HG02885 (cell line): Measurements from ENCODE around the gene GLI3.
A peak's percentile ranks its signal among the peaks of the same experiment; 100 is the strongest.

Experiments
- ATAC-seq: cut with Tn5 transposase; IDR thresholded peaks from one replicate; pipeline ENCODE4 v1.9.1; 2021; ENCODE audit warnings: mild to moderate bottlenecking; ENCODE audit not compliant: unreplicated experiment, poor library complexity

Gene GLI3

GRCh38 chr7:41955893-41956675, 280.9 kb downstream of the GLI3 start:
- ATAC-seq: no peak

GRCh38 chr7:41955451-41955850, 281.6 kb downstream of the GLI3 start:
- no peak for ATAC-seq

- ATAC-seq: no peak
Measured at GRCh38 chr7:41954976-41955375, 282.0 kb downstream of the GLI3 start.

GRCh38 chr7:41948503-41948902, 288.5 kb downstream of the GLI3 start:
- ATAC-seq: no peak

GRCh38 chr7:41943094-41943577, 293.9 kb downstream of the GLI3 start:
- peak; percentile 93 for ATAC-seq

GRCh38 chr7:41942468-41943093, 294.4 kb downstream of the GLI3 start:
- ATAC-seq: peak; percentile 5

- peak; percentile 79 for ATAC-seq
Measured at GRCh38 chr7:41940760-41941343, 296.2 kb downstream of the GLI3 start.

- no peak for ATAC-seq
Measured at GRCh38 chr7:41938371-41938770, 298.6 kb downstream of the GLI3 start.

- ATAC-seq: no peak
Measured at GRCh38 chr7:41933427-41933826, 303.6 kb downstream of the GLI3 start.

- ATAC-seq: no peak
Measured at GRCh38 chr7:41931263-41931646, 305.8 kb downstream of the GLI3 start.

- no peak for ATAC-seq
Measured at GRCh38 chr7:41930538-41931262, 306.3 kb downstream of the GLI3 start.

- no peak for ATAC-seq
Measured at GRCh38 chr7:41928781-41929180, 308.2 kb downstream of the GLI3 start.

- ATAC-seq: no peak
Measured at GRCh38 chr7:41928166-41928565, 308.8 kb downstream of the GLI3 start.

GRCh38 chr7:41927380-41927779, 309.6 kb downstream of the GLI3 start:
- ATAC-seq: no peak

GRCh38 chr7:41925946-41926345, 311.1 kb downstream of the GLI3 start:
- ATAC-seq: no peak

GRCh38 chr7:41924796-41925195, 312.2 kb downstream of the GLI3 start:
- ATAC-seq: no peak

GRCh38 chr7:41922373-41922772, 314.6 kb downstream of the GLI3 start:
- ATAC-seq: no peak

GRCh38 chr7:41921453-41921981, 315.5 kb downstream of the GLI3 start:
- ATAC-seq: no peak

GRCh38 chr7:41918597-41918996, 318.4 kb downstream of the GLI3 start:
- ATAC-seq: no peak

- ATAC-seq: no peak
Measured at GRCh38 chr7:41916450-41916927, 320.5 kb downstream of the GLI3 start.
